Lung (tissue), 12 donors: ENCODE measurements around the gene ZBTB32. TPM values are rescaled to one million over a fixed set of nuclear protein-coding genes. Genes with fewer than 3 reads are reported as not detected.

ENCODE experiments used
- ATAC-seq: fragments of 200-7000 bp; cut with Tn5 transposase; one replicate; pipeline ENCODE4 v1.9.1; 2020; ENCODE audit warnings: moderate number of reproducible peaks; ENCODE audit not compliant: insufficient read depth, low FRiP score
- DNase-seq, 3 donors: peaks; one replicate each; pipeline ENCODE4 v3.0.0-alpha.2; 2013 to 2017
- H3K27ac ChIP-seq, 2 donors: one replicate each; pipeline ENCODE4 v1.5.1; 2013; ENCODE audit warnings: mild to moderate bottlenecking in 2 of 2, moderate library complexity in 2 of 2, control low read depth in 1 of 2, inconsistent platforms in 1 of 2, low read depth in 1 of 2, low read length in 1 of 2
- H3K27me3 ChIP-seq, 3 donors: one replicate each; pipeline ENCODE4 v1.5.1; 2013; ENCODE audit warnings: low read length in 2 of 3; ENCODE audit not compliant: control insufficient read depth in 3 of 3, insufficient read depth in 3 of 3
- H3K36me3 ChIP-seq, 4 donors: one replicate each; pipeline ENCODE4 v1.5.1; 2013; ENCODE audit warnings: low read length in 4 of 4, mild to moderate bottlenecking in 1 of 4, moderate library complexity in 1 of 4; ENCODE audit not compliant: control insufficient read depth in 4 of 4, insufficient read depth in 4 of 4
- H3K4me1 ChIP-seq, 5 donors: one replicate each; pipeline ENCODE4 v1.5.1; 2013; ENCODE audit warnings: low read length in 5 of 5, mild to moderate bottlenecking in 2 of 5, moderate library complexity in 1 of 5; ENCODE audit not compliant: control insufficient read depth in 5 of 5, insufficient read depth in 5 of 5
- H3K4me3 ChIP-seq: one replicate; pipeline ENCODE4 v1.5.1; 2013; ENCODE audit warnings: mild to moderate bottlenecking, control low read depth, moderate library complexity
- H3K9ac ChIP-seq, 2 donors: one replicate each; pipeline ENCODE4 v1.5.1; 2013; ENCODE audit warnings: low read length in 2 of 2, control low read depth in 1 of 2; ENCODE audit not compliant: insufficient read depth in 1 of 2
- H3K9me3 ChIP-seq, 4 donors: one replicate each; pipeline ENCODE4 v1.5.1; 2013; ENCODE audit warnings: low read length in 3 of 4, mild to moderate bottlenecking in 1 of 4, moderate library complexity in 1 of 4; ENCODE audit not compliant: control insufficient read depth in 4 of 4, insufficient read depth in 3 of 4
- WGBS, 2 donors: extraction: QIAGEN DNeasy Blood & Tissue Kit; methylation state at CpG; one replicate each; pipeline ENCODE4 v1.1.7; 2013; 5-methylcytosine and 5-hydroxymethylcytosine counted together
- polyA plus RNA-seq, 2 donors: library from polyadenylated mRNA; stranded (reverse); fragments of 200-250 nt; gene quantifications; one replicate each; pipeline ENCODE4 v1.2.1, GENCODE V29; 2013
- total RNA-seq, 2 donors: library from RNA; depleted of rRNA in 1 of 2; stranded (reverse); fragments of >200 nt in 1 of 2; gene quantifications; one replicate each; pipeline ENCODE4 v1.2.1, GENCODE V29; 2014 to 2021
- TF ChIP-seq, protein P1 (sequence below): IDR thresholded peaks from 2 replicates; pipeline ENCODE4 v1.5.1; 2012; ENCODE audit warnings: mild to moderate bottlenecking; ENCODE audit errors: control extremely low read depth, extremely low read depth
- donor health status: control.
- donor health status: control.
- donor health status: Bipolar disorder and iron deficiency.
- donor health status: healthy.
- donor health status: DM: yes; HTN: yes; CAD: no.

Gene ZBTB32
- total and polyA plus RNA-seq, 4 donors = 0.22 to 0.63 (median 0.39) TPM

DNA sequence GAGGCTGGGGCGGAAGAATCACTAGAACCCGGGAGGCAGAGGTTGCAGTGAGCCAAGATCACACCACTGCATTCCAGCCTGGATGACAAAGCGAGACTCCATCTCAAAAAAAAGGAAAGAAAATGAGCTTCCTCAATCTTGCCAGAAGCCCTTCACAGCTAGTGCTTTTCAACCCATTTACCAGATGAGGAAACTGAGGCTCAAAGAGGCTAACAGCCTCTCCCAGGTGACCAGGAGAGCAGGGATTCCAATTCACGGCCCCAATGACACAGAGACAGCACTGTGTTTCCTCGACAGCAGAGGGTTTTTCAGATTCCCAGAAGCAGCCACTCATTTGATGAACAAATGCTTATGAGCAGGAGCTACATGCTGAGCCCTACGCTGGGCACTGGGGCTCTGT, 34.8 kb upstream of the ZBTB32 start:
- TF ChIP-seq, protein P1, sequence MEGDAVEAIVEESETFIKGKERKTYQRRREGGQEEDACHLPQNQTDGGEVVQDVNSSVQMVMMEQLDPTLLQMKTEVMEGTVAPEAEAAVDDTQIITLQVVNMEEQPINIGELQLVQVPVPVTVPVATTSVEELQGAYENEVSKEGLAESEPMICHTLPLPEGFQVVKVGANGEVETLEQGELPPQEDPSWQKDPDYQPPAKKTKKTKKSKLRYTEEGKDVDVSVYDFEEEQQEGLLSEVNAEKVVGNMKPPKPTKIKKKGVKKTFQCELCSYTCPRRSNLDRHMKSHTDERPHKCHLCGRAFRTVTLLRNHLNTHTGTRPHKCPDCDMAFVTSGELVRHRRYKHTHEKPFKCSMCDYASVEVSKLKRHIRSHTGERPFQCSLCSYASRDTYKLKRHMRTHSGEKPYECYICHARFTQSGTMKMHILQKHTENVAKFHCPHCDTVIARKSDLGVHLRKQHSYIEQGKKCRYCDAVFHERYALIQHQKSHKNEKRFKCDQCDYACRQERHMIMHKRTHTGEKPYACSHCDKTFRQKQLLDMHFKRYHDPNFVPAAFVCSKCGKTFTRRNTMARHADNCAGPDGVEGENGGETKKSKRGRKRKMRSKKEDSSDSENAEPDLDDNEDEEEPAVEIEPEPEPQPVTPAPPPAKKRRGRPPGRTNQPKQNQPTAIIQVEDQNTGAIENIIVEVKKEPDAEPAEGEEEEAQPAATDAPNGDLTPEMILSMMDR = no peak
- no peak overlapping the region for H3K4me3 ChIP-seq
- no peak for ATAC-seq
- H3K9me3 ChIP-seq = no peaks in the 10 kb centered on the region
- peaks cover 0 to 23% (median 8%) of the 10 kb centered on the region in 3 donors for H3K27me3 ChIP-seq
- H3K36me3 ChIP-seq = peaks cover 0 to 3% (median 0%) of the 10 kb centered on the region in 4 donors
- DNase-seq = no peak
- 72 to 81% methylated on average over 6 of the region's 6 CpGs for WGBS, 2 donors
- no peak overlapping the region for H3K9ac ChIP-seq
- peaks cover 0 to 4% (median 0%) of the 10 kb centered on the region in 5 donors for H3K4me1 ChIP-seq
- no peak overlapping the region for H3K27ac ChIP-seq

DNA sequence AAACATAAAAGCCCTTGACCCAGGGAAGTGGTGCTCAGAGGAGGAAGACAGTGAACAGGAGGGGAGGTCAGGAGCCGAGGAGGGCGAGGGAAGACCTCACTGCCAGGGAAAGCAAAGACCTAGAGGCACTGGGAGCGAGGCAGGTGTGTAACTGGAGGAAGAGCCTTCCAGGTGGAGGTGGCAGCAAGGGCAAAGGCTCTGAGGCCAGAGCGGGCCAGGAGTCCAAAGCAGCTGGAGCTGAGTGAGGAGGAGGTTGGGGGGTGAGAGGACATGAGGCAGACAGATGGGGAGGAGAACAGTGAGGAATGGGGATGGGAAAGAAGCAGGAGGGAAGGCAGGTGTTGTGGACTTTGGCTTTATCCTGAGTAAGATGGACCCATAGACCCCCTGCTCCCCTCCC, 34.4 kb upstream of the ZBTB32 start:
- 62 to 68% methylated on average over 4 of the region's 4 CpGs for WGBS, 2 donors
- H3K27ac ChIP-seq = no peak overlapping the region

DNA sequence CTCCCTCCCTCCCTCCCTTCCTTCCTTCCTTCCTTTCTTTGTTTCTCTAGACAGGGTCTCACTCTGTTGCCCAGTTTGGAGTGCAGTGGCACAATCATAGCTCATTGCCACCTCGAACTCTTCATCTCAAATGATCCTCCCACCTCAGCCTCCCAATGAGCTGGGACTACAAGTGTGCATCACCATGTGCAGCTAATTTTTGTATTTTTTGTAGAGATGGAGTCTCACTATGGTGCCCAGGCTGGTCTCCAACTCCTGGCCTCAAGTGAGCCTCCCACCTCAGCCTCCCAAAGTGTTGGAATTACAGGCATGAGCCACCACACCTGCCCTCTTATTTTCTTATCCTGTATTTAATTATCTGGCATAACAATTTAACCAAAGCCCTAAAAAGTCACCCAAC, 33.7 kb upstream of the ZBTB32 start:
- H3K9ac ChIP-seq = no peak overlapping the region
- DNase-seq = no peak
- peaks cover 0 to 24% (median 8%) of the 10 kb centered on the region in 3 donors for H3K27me3 ChIP-seq
- peaks cover 0 to 4% (median 0%) of the 10 kb centered on the region in 5 donors for H3K4me1 ChIP-seq
- H3K9me3 ChIP-seq = no peaks in the 10 kb centered on the region
- no peak overlapping the region for H3K4me3 ChIP-seq
- H3K36me3 ChIP-seq = peaks cover 0 to under 1% (median 0%) of the 10 kb centered on the region in 4 donors
- TF ChIP-seq, protein P1 = no peak
- 70 to 77% methylated on average over 1 of the region's 1 CpG for WGBS, 2 donors
- ATAC-seq = no peak
- H3K27ac ChIP-seq = no peak overlapping the region

More for the DNA sequence above, 34.4 kb upstream of the ZBTB32 start:
- ATAC-seq (no peak), DNase-seq (no peak)
- Histone ChIP-seq H3K27me3 (peaks cover 0 to 24% (median 8%) of the 10 kb centered on the region in 3 donors), H3K4me1 (peaks cover 0 to 4% (median 0%) of the 10 kb centered on the region in 5 donors), H3K36me3 (peaks cover 0 to 3% (median 0%) of the 10 kb centered on the region in 4 donors), H3K4me3 (no peak overlapping the region), H3K9ac (no peak overlapping the region), H3K9me3 (no peaks in the 10 kb centered on the region)
- TF ChIP-seq, protein P1 = no peak

DNA sequence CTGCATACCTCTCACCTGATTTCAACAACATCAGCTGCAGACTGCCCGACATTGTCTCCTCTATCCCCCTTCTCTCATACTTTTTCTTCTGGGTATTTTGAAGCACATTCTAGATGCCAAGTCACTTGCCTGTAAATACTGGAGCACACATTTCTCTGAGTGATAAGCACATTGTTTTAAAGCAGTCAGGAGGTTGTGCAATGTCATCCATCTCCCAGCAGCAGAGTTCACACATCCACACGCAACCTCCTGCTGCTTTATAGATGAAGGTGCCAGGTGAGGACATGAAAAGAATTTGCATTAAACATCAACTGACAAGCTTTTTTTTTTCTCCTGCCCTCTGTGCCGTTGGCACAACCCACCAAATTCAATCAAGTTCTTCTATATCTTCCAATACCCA, 32.5 kb upstream of the ZBTB32 start:
- TF ChIP-seq, protein P1 = no peak
- 38 to 45% methylated on average over 3 of the region's 3 CpGs for WGBS, 2 donors
- no peak for DNase-seq
- H3K9me3 ChIP-seq = no peaks in the 10 kb centered on the region
- peaks cover 0 to 24% (median 8%) of the 10 kb centered on the region in 3 donors for H3K27me3 ChIP-seq
- H3K27ac ChIP-seq = no peak overlapping the region
- peaks cover 0 to 4% (median 0%) of the 10 kb centered on the region in 5 donors for H3K4me1 ChIP-seq
- no peak overlapping the region for H3K9ac ChIP-seq
- H3K36me3 ChIP-seq = no peaks in the 10 kb centered on the region
- no peak for ATAC-seq
- no peak overlapping the region for H3K4me3 ChIP-seq
